ENCODE results near the gene PGM3. TPM values are rescaled to one million over a fixed set of nuclear protein-coding genes. Genes with fewer than 3 reads are reported as not detected.

Gene PGM3
- total RNA-seq, 1 experiment from 2014 or later: 55.4 TPM

DNA sequence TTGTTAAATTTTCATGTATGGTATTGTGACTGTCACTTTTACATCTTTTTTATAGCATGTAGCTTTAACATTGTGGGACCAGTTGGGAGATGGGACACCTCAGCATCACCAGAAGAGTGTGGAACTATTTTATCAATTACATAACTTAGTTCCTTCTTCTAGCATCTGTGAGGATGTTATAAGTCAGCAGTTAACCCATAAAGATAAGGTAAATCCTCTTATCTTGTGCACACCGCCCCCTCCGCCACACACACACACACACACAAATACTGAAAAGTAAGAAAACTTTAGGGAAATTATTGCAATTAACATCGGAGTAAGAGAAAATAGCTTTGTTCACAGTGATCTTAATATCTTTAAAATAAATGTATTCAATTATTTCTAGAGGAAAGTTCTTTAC, 60.9 kb downstream of the PGM3 start:
- no peaks in the 10 kb centered on the region for H3K27me3 ChIP-seq (replicated peaks; ENCODE audit: insufficient read depth, low read depth, low read length, poor library complexity)
- ChIA-PET CTCF (no interaction called here), POLR2A (ENCODE audit: low non-redundant PET) (no interaction called here)
- peaks cover 40% of the 10 kb centered on the region for H3K36me3 ChIP-seq (ENCODE audit: insufficient read depth, low read length, poor library complexity, severe bottlenecking)
- H3K4me1 ChIP-seq (ENCODE audit: insufficient read depth, low read length, poor library complexity, severe bottlenecking): no peaks in the 10 kb centered on the region
- no peaks in the 10 kb centered on the region for H3K9me3 ChIP-seq (ENCODE audit: low read depth, low read length, poor library complexity, severe bottlenecking)
- TF ChIP-seq EZH2 (IDR thresholded peaks at IDR 0.05; ENCODE audit: borderline replicate concordance, low read depth, low read length, poor library complexity, severe bottlenecking): no peak
- TF ChIP-seq, protein P1, sequence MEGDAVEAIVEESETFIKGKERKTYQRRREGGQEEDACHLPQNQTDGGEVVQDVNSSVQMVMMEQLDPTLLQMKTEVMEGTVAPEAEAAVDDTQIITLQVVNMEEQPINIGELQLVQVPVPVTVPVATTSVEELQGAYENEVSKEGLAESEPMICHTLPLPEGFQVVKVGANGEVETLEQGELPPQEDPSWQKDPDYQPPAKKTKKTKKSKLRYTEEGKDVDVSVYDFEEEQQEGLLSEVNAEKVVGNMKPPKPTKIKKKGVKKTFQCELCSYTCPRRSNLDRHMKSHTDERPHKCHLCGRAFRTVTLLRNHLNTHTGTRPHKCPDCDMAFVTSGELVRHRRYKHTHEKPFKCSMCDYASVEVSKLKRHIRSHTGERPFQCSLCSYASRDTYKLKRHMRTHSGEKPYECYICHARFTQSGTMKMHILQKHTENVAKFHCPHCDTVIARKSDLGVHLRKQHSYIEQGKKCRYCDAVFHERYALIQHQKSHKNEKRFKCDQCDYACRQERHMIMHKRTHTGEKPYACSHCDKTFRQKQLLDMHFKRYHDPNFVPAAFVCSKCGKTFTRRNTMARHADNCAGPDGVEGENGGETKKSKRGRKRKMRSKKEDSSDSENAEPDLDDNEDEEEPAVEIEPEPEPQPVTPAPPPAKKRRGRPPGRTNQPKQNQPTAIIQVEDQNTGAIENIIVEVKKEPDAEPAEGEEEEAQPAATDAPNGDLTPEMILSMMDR (conservative IDR thresholded peaks at IDR 0.05; ENCODE audit: low read depth, low read length): no peak
- H3K4me3 ChIP-seq (ENCODE audit: low read depth, low read length, poor library complexity, severe bottlenecking): no peak overlapping the region
- intact Hi-C loops (cut with micrococcal nuclease; ENCODE audit: unreplicated experiment): no loop called here
- no peak for DNase-seq (ENCODE audit: low spot score)
- no TSS peak for BruUV-seq (replicated peaks)
- no peak overlapping the region for H3K27ac ChIP-seq (ENCODE audit: low read depth, low read length, poor library complexity, severe bottlenecking)

DNA sequence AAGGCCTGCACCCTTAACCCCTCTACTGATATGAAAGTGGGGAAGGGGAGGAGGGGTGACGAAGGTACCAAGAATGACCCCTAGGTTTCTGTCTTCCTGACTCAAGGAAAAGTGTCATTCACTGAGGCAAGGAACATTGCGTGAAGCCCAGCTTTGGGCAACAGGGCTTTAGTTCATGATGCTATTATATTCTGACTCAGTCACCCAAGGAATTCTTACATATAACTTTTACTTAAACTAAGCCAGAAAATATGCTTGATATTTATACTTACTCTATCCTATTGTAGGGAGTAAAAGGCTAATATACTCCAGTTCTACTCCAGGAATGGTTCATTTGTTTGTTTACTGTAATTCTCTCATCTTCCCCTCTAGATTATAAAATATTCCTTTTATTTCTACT, 65.1 kb downstream of the PGM3 start:
- H3K36me3 ChIP-seq (ENCODE audit: insufficient read depth, low read length, poor library complexity, severe bottlenecking): peaks cover 56% of the 10 kb centered on the region
- no peaks in the 10 kb centered on the region for H3K27me3 ChIP-seq (replicated peaks; ENCODE audit: insufficient read depth, low read depth, low read length, poor library complexity)
- H3K4me3 ChIP-seq (ENCODE audit: low read depth, low read length, poor library complexity, severe bottlenecking): no peak overlapping the region
- intact Hi-C loops (cut with micrococcal nuclease; ENCODE audit: unreplicated experiment): no loop called here
- no TSS peak for BruUV-seq (replicated peaks)
- ChIA-PET POLR2A (ENCODE audit: low non-redundant PET) (no interaction called here), CTCF (no interaction called here)
- TF ChIP-seq EZH2 (IDR thresholded peaks at IDR 0.05; ENCODE audit: borderline replicate concordance, low read depth, low read length, poor library complexity, severe bottlenecking): no peak
- TF ChIP-seq, protein P1 (conservative IDR thresholded peaks at IDR 0.05; ENCODE audit: low read depth, low read length): no peak
- no peaks in the 10 kb centered on the region for H3K4me1 ChIP-seq (ENCODE audit: insufficient read depth, low read length, poor library complexity, severe bottlenecking)
- H3K9me3 ChIP-seq (ENCODE audit: low read depth, low read length, poor library complexity, severe bottlenecking): no peaks in the 10 kb centered on the region
- no peak for DNase-seq (ENCODE audit: low spot score)
- no peak overlapping the region for H3K27ac ChIP-seq (ENCODE audit: low read depth, low read length, poor library complexity, severe bottlenecking)

DNA sequence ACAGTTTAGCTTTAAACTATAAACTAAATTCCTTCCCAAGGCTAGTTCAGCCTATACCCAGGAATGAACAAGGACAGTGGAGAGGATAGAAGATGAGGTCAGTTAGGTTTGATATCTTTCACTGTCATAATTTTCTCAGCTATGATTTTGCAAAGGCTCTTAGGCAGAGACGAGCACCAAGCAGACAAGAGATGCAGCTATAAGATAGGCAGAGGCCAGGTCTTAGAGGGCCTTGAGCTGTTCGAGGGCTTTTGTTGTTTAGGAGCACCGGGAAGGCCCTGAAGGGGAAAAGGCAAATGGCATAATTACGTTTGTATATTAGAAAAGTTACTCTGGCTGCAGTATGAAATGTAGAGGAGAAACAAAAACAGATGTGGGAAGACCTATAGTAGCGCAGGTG, 65.8 kb downstream of the PGM3 start:
- H3K36me3 ChIP-seq (ENCODE audit: insufficient read depth, low read length, poor library complexity, severe bottlenecking): peaks cover 57% of the 10 kb centered on the region
- ChIA-PET POLR2A (ENCODE audit: low non-redundant PET) (no interaction called here), CTCF (no interaction called here)
- H3K27ac ChIP-seq (ENCODE audit: low read depth, low read length, poor library complexity, severe bottlenecking): no peak overlapping the region
- H3K27me3 ChIP-seq (replicated peaks; ENCODE audit: insufficient read depth, low read depth, low read length, poor library complexity): no peaks in the 10 kb centered on the region
- intact Hi-C loops (cut with micrococcal nuclease; ENCODE audit: unreplicated experiment): no loop called here
- H3K4me3 ChIP-seq (ENCODE audit: low read depth, low read length, poor library complexity, severe bottlenecking): no peak overlapping the region
- no peak for DNase-seq (ENCODE audit: low spot score)
- BruUV-seq (replicated peaks): no TSS peak
- H3K4me1 ChIP-seq (ENCODE audit: insufficient read depth, low read length, poor library complexity, severe bottlenecking): no peaks in the 10 kb centered on the region
- TF ChIP-seq, protein P1 (conservative IDR thresholded peaks at IDR 0.05; ENCODE audit: low read depth, low read length): no peak
- no peak for TF ChIP-seq EZH2 (IDR thresholded peaks at IDR 0.05; ENCODE audit: borderline replicate concordance, low read depth, low read length, poor library complexity, severe bottlenecking)
- H3K9me3 ChIP-seq (ENCODE audit: low read depth, low read length, poor library complexity, severe bottlenecking): no peaks in the 10 kb centered on the region

All from A673 (cell line).